PC-3 (cell line): Measurements from ENCODE around the gene ARAP3.

Experiments
- EZH2 ChIP-seq: fragments of 300-600 bp; sonication (generic); IDR thresholded peaks from one replicate; pipeline ENCODE4 v1.6.1; 2017; ENCODE audit warnings: antibody characterized with exemption, mild to moderate bottlenecking, low read length; ENCODE audit not compliant: unreplicated experiment
- EZH2phosphoT487 ChIP-seq: fragments of 300-600 bp; sonication (generic); IDR thresholded peaks from 2 replicates; pipeline ENCODE4 v1.6.1; 2018; ENCODE audit warnings: mild to moderate bottlenecking, antibody characterized with exemption, low read length, borderline replicate concordance
- TF ChIP-seq, protein P1 (sequence below): fragments of 300-600 bp; sonication (generic); conservative IDR thresholded peaks from 2 replicates; pipeline ENCODE4 v1.5.1; 2017; ENCODE audit warnings: antibody characterized with exemption, low read depth, mild to moderate bottlenecking, low read length

DNA sequence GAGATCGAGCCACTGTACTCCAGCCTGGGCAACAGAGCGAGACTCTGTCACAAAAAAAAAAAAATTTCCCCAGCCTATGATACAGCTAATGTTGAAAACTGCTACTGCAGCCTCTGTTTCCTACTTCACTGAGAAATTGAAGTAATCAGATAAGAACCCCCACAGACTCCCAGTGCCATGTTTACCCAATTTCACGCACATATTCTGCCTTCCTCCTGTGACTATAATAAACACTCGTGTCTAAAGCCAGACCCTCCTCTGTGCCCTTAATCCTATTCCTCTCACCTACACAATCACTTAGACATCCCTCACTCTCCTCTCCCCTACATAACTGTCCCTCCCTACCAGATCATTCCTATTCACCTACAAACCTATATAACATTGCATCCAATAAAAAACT lies 6.4 kb downstream of the ARAP3 start:
- TF ChIP-seq, protein P1, sequence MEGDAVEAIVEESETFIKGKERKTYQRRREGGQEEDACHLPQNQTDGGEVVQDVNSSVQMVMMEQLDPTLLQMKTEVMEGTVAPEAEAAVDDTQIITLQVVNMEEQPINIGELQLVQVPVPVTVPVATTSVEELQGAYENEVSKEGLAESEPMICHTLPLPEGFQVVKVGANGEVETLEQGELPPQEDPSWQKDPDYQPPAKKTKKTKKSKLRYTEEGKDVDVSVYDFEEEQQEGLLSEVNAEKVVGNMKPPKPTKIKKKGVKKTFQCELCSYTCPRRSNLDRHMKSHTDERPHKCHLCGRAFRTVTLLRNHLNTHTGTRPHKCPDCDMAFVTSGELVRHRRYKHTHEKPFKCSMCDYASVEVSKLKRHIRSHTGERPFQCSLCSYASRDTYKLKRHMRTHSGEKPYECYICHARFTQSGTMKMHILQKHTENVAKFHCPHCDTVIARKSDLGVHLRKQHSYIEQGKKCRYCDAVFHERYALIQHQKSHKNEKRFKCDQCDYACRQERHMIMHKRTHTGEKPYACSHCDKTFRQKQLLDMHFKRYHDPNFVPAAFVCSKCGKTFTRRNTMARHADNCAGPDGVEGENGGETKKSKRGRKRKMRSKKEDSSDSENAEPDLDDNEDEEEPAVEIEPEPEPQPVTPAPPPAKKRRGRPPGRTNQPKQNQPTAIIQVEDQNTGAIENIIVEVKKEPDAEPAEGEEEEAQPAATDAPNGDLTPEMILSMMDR: no peak
- TF ChIP-seq EZH2: no peak
- no peak for TF ChIP-seq EZH2phosphoT487
